Hepatocyte (in vitro differentiated cells): ENCODE data around the gene HPCAL1.

Source experiments
- CTCF ChIP-seq: fragments of 200-600 bp; sonication (generic); IDR thresholded peaks from 2 replicates; pipeline ENCODE4 v1.5.1; 2016; ENCODE audit warnings: antibody characterized with exemption, mild to moderate bottlenecking; ENCODE audit not compliant: poor library complexity
- EZH2 ChIP-seq: fragments of 200-600 bp; sonication (generic); IDR thresholded peaks from 2 replicates; pipeline ENCODE4 v1.6.1; 2016; ENCODE audit warnings: antibody characterized with exemption, mild to moderate bottlenecking, borderline replicate concordance

GRCh38 chr2:10371441-10372196 is 68.9 kb downstream of the HPCAL1 start:
- TF ChIP-seq CTCF, result no peak
- TF ChIP-seq EZH2, result no peak
